Hematopoietic multipotent progenitor cell treated with erythropoietin and hydrocortisone succinate and interleukin-3 and kit ligand, for 8 days (in vitro differentiated cells): ENCODE results near the gene TFEC.

Experiments
- DNase-seq: peaks from one replicate; pipeline ENCODE4 v3.0.0-alpha.2; 2015

The TFEC gene

DNA sequence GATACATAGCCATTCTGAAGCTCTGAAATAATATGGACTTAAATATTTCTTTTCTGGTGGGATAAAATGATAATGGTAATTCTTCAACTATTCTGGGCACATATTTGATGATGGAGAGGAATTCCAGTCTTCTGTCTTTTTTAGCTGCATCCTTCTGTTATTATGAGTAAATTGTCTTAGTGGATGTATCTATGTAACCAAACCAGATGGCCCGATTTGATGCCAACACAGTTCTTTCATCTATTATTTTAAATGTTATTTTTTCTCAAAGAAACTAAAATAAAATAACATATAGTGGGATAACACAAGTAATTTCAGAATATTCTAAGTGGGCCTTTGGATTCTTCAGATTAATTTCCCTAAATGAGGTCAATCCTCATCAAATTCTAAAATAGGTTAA is 110.2 kb downstream of the TFEC start:
- DNase-seq = no peak

DNA sequence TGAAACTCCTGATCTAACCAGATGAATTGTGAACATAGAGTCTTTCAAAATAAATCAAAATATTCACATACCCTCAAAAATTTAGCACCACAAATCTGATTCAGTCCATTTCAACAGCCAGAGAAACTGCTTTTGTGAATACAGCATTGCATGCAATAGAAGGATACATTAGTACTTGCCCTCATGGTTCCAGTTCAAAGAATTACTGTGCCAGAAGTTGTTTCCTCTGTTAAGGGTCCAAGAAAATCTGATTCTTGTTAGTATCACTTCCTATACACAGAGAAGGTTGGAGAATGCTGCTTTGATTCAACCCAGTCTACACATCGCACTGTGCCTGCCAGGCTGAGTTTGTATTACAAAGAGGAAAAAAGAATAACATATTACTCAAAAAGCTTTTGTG is 115.6 kb downstream of the TFEC start:
- no peak for DNase-seq

DNA sequence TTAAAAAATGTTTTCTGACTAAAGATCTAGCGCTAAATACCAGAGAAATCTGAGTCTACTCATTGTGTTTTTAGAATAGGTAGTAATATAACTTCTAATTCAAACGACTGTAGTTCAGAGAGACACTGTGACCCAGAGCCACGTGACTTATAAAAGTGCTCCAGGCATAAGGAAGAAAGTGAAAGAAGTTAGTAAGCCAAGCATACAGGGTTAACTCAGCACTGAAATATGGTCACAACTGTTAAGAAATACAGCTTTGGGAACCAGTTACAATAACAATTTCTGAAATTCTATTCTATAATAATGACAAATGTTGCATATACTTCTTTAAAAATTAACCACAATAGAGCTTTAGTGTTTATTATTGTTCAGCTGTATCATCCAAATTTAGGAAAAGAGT is 119.1 kb downstream of the TFEC start:
- DNase-seq = no peak

DNA sequence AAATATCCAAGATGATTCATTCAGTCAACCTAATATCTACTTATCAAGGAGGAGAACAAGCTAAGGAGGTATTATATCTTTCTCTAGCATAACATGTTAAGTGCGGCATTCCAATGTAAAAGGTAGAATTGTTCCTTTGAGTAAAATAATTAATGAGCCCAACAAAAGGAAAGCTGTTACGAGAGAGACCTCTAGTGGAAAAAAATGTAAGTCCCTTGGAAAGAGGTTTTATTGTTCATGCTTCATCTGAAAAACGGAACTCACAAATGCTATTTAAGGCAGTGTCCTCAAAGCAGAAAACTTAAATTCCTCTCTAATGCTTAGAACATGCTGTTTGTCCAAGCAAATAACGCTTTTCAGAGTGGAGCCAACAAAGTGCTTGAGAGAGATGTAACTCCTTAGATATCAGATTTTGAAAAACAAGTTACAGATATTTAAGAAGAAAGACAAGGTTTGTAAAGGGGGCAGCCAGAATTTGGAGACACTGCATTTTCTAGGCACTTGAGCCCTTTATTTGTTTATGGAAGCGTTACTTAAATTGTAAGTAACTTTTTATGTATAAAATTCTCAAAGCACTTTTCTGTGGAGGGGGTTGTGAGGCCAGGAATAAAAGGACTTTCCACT is 119.9 kb downstream of the TFEC start:
- peak; percentile 49 for DNase-seq

DNA sequence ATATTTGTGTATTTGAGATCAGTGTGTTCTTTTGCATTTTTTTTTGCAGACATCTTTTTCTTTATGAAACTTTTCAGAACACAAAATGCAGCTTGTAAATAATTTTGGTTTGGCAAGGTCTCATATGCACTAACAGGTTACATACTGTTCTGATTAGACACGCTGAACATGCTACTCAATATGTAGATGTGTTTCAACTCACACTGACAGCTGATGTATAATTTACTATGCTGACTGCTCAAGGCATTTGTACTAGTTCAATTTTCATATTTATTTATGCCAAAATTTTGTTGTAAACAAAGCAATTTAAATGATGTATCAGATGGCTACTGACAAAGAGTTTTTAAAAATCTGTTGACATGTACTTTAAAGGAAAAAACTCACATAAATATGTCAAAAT is 123.8 kb downstream of the TFEC start:
- no peak for DNase-seq

DNA sequence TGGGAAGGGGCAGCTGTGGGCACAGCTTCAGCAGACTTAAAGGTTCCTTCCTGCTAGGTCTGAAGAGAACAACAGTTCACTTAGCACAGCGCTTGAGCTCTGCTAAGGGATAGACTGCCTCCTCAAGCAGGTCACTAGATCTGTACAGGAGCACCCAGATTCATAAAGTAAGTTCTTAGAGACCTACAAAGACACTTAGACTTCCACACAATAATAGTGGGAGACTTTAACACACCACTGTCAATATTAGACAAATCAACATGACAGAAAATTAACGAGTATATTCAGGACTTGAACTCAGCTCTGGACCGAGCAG is 140.9 kb downstream of the TFEC start:
- no peak for DNase-seq

DNA sequence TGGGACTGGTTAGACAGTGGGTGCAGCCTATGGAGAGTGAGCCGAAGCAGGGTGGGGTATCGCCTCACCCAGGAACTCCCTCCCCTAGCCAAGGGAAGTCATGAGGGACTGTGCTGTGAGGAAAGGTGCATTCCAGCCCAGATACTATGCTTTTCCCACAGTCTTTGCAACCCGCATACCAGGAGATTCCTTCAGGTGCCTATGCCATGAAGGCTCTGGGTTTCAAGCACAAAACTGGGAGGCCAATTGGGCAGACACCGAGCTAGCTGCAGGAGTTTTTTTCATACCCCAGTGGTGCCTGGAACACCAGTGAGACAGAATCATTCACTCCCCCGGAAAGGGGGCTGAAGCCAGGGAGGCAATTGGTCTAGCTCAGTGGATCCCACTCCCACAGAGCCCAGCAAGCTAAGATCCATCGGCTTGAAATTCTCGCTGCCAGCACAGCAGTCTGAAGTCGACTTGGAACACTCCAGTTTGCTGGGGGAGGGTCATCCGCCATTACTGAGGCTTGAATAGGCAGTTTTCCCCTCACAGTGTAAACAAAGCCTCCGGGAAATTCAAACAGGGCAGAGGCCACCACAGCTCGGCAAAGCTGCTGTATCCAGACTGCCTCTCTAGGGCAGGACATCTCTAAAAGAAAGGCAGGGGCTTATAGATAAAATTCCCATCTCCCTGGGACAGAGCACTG is 141.4 kb downstream of the TFEC start:
- no peak for DNase-seq

DNA sequence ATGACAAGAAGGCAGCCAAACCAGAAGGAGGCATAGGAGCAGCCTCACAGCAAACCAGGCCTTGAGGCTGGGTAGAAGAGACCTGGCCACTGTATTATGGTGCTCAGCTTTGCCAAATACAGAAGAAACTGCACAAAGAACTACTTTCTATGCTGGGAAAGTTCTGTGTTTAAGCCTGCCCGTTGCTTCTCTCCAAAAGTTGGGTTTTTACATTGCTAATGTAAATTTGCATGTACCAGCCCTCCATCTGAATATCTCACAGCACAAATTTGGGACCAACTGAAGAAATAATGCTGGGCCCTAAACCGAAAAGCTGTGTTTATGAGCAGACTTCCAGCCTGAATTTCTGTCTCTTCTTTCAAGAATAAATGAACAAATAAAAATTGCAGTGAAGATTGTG is 145.0 kb downstream of the TFEC start:
- DNase-seq = no peak
